ENCODE results near the gene TUG1. TPM values are rescaled to one million over a fixed set of nuclear protein-coding genes. Genes with fewer than 3 reads are reported as not detected.

TUG1 gene
- total RNA-seq, 1 experiment from 2014 or later: 35.1 TPM

DNA sequence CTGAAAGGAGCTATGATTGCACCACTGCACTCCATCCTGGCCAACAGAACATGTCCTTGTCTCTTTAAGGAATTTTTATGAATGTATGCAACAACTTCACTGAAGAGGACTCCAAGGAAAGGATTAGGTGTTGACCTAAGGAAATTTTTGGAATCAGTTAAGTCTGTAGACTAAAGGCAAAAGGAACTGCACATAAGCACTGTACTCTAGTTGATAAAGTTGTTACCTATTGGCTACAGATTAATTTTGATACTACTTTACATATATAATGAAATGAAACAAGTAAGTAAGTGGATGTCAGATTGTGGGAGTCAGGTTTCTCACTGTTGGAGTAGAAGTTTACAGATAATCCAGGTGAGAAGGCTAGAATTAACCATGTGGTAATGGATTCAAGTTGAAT, 36.5 kb downstream of the TUG1 start:
- Histone ChIP-seq H3K9me2 (replicated peaks; ENCODE audit: low read length) (no peaks in the 10 kb centered on the region), H4K20me1 (ENCODE audit: low read length) (no peaks in the 10 kb centered on the region), H3K4me1 (ENCODE audit: insufficient read depth, low read length) (no peaks in the 10 kb centered on the region), H3K36me3 (ENCODE audit: low read depth, low read length) (no peaks in the 10 kb centered on the region), H3K9me3 (ENCODE audit: low read length) (no peaks in the 10 kb centered on the region), H3K27ac (ENCODE audit: low read length) (no peak overlapping the region), H2AFZ (ENCODE audit: low read length) (no peak overlapping the region), H3K4me2 (ENCODE audit: low read length) (no peak overlapping the region), H3K27me3 (ENCODE audit: low read length) (no peaks in the 10 kb centered on the region), H3K4me3 (ENCODE audit: low read length) (no peak overlapping the region), H3K9ac (ENCODE audit: low read length) (no peak overlapping the region), H3F3A (ENCODE audit: low read length, unreplicated experiment) (no peaks in the 10 kb centered on the region), H3K79me2 (ENCODE audit: low read length) (no peaks in the 10 kb centered on the region)
- ChIA-PET CTCF (no interaction called here), POLR2A (ENCODE audit: unreplicated experiment) (no interaction called here)
- DNase-seq: no peak
- TF ChIP-seq EZH2phosphoT487 (IDR thresholded peaks at IDR 0.05; ENCODE audit: borderline replicate concordance, low read length): no peak
- TF ChIP-seq, protein P1, sequence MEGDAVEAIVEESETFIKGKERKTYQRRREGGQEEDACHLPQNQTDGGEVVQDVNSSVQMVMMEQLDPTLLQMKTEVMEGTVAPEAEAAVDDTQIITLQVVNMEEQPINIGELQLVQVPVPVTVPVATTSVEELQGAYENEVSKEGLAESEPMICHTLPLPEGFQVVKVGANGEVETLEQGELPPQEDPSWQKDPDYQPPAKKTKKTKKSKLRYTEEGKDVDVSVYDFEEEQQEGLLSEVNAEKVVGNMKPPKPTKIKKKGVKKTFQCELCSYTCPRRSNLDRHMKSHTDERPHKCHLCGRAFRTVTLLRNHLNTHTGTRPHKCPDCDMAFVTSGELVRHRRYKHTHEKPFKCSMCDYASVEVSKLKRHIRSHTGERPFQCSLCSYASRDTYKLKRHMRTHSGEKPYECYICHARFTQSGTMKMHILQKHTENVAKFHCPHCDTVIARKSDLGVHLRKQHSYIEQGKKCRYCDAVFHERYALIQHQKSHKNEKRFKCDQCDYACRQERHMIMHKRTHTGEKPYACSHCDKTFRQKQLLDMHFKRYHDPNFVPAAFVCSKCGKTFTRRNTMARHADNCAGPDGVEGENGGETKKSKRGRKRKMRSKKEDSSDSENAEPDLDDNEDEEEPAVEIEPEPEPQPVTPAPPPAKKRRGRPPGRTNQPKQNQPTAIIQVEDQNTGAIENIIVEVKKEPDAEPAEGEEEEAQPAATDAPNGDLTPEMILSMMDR (conservative IDR thresholded peaks at IDR 0.05; ENCODE audit: low read depth, low read length): no peak
- TF ChIP-seq EZH2 (IDR thresholded peaks at IDR 0.05; ENCODE audit: low read length, unreplicated experiment): no peak
- no peak for ATAC-seq
- BruUV-seq (replicated peaks): no TSS peak
- intact Hi-C loops (cut with micrococcal nuclease): no loop called here

DNA sequence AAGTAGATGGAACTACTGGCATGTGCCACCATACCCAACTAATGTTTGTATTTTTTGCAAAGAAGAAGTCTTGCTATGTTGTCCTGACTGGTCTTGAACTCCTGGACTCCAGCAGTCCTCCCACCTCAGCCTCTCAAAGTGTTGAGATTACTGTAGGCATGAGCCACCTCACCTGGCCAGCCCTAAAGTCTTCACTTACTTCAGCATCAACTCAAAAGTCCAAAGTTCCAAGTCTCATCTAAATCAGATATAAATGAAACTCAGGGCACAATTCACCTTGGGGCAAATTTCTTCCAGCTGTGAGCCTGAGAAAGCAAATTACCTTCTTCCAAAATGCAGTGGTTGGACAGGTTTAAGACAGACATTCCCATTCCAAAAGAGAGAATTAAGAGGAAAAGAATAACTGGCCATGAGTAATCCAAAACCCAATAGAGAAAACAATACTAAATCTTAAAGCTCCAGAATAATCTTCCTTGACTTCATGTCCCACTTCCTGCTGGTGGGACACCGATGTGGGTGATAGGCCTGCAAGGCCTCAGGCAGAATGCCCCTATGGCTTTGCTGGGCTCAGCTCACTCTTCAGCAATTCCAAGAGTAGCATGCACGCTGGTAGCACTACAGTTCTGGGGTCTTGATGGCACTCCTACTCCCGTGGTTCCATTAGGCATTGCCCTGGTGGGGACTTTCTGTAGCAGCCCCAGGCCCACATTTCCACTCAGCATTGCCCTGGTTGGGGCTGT, 50.3 kb downstream of the TUG1 start:
- H3K9me3 ChIP-seq (ENCODE audit: low read length): no peaks in the 10 kb centered on the region
- intact Hi-C loops (cut with micrococcal nuclease): no loop called here
- TF ChIP-seq, protein P1 (conservative IDR thresholded peaks at IDR 0.05; ENCODE audit: low read depth, low read length): no peak
- TF ChIP-seq EZH2 (IDR thresholded peaks at IDR 0.05; ENCODE audit: low read length, unreplicated experiment) (no peak), EZH2phosphoT487 (IDR thresholded peaks at IDR 0.05; ENCODE audit: borderline replicate concordance, low read length) (no peak)
- H4K20me1 ChIP-seq (ENCODE audit: low read length): no peaks in the 10 kb centered on the region
- H3K36me3 ChIP-seq (ENCODE audit: low read depth, low read length): no peaks in the 10 kb centered on the region
- ATAC-seq (no peak), DNase-seq (no peak)
- no peak overlapping the region for H3K27ac ChIP-seq (ENCODE audit: low read length)
- H3K9me2 ChIP-seq (replicated peaks; ENCODE audit: low read length): no peaks in the 10 kb centered on the region
- ChIA-PET CTCF (no interaction called here), POLR2A (ENCODE audit: unreplicated experiment) (no interaction called here)
- no peaks in the 10 kb centered on the region for H3F3A ChIP-seq (ENCODE audit: low read length, unreplicated experiment)
- no peaks in the 10 kb centered on the region for H3K79me2 ChIP-seq (ENCODE audit: low read length)
- H2AFZ ChIP-seq (ENCODE audit: low read length): no peak overlapping the region
- BruUV-seq (replicated peaks): no TSS peak
- no peak overlapping the region for H3K4me3 ChIP-seq (ENCODE audit: low read length)
- H3K9ac ChIP-seq (ENCODE audit: low read length): no peak overlapping the region
- H3K27me3 ChIP-seq (ENCODE audit: low read length): no peaks in the 10 kb centered on the region
- no peaks in the 10 kb centered on the region for H3K4me1 ChIP-seq (ENCODE audit: insufficient read depth, low read length)
- no peak overlapping the region for H3K4me2 ChIP-seq (ENCODE audit: low read length)

DNA sequence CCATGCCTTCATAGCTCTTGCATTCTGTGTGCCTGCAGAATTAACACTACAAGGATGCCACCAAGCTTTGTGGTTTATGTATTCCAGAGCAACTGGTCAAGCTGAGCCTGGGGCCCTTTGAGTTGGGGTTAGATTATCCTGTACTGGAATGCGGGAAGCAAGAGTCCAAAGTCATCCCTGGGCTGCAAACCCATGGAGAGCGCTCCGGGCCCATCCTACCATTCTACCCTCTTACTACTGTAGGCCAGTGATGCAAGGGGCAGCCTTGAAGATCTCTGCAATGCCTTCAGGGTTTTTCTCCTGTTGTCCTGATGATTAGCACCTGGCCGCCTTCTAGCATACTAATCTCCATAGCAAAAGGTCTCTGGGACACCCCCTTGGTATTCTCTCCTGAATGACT, 51.3 kb downstream of the TUG1 start:
- no peak for ATAC-seq
- H3F3A ChIP-seq (ENCODE audit: low read length, unreplicated experiment): no peaks in the 10 kb centered on the region
- BruUV-seq (replicated peaks): no TSS peak
- no peaks in the 10 kb centered on the region for H4K20me1 ChIP-seq (ENCODE audit: low read length)
- no peaks in the 10 kb centered on the region for H3K36me3 ChIP-seq (ENCODE audit: low read depth, low read length)
- intact Hi-C loops (cut with micrococcal nuclease): no loop called here
- no peaks in the 10 kb centered on the region for H3K4me1 ChIP-seq (ENCODE audit: insufficient read depth, low read length)
- H3K79me2 ChIP-seq (ENCODE audit: low read length): no peaks in the 10 kb centered on the region
- no peaks in the 10 kb centered on the region for H3K9me2 ChIP-seq (replicated peaks; ENCODE audit: low read length)
- H3K4me2 ChIP-seq (ENCODE audit: low read length): no peak overlapping the region
- no peak overlapping the region for H3K9ac ChIP-seq (ENCODE audit: low read length)
- H3K27ac ChIP-seq (ENCODE audit: low read length): no peak overlapping the region
- no peak overlapping the region for H2AFZ ChIP-seq (ENCODE audit: low read length)
- no peak for TF ChIP-seq EZH2phosphoT487 (IDR thresholded peaks at IDR 0.05; ENCODE audit: borderline replicate concordance, low read length)
- TF ChIP-seq EZH2 (IDR thresholded peaks at IDR 0.05; ENCODE audit: low read length, unreplicated experiment): no peak
- TF ChIP-seq, protein P1 (conservative IDR thresholded peaks at IDR 0.05; ENCODE audit: low read depth, low read length): no peak
- no peaks in the 10 kb centered on the region for H3K9me3 ChIP-seq (ENCODE audit: low read length)
- no peak overlapping the region for H3K4me3 ChIP-seq (ENCODE audit: low read length)
- DNase-seq: no peak
- ChIA-PET POLR2A (ENCODE audit: unreplicated experiment) (no interaction called here), CTCF (no interaction called here)
- H3K27me3 ChIP-seq (ENCODE audit: low read length): no peaks in the 10 kb centered on the region

Data from PC-3 (cell line).